Measurements from ENCODE around the gene HEXIM2.

HEXIM2 gene, protein sequence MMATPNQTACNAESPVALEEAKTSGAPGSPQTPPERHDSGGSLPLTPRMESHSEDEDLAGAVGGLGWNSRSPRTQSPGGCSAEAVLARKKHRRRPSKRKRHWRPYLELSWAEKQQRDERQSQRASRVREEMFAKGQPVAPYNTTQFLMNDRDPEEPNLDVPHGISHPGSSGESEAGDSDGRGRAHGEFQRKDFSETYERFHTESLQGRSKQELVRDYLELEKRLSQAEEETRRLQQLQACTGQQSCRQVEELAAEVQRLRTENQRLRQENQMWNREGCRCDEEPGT

DNA sequence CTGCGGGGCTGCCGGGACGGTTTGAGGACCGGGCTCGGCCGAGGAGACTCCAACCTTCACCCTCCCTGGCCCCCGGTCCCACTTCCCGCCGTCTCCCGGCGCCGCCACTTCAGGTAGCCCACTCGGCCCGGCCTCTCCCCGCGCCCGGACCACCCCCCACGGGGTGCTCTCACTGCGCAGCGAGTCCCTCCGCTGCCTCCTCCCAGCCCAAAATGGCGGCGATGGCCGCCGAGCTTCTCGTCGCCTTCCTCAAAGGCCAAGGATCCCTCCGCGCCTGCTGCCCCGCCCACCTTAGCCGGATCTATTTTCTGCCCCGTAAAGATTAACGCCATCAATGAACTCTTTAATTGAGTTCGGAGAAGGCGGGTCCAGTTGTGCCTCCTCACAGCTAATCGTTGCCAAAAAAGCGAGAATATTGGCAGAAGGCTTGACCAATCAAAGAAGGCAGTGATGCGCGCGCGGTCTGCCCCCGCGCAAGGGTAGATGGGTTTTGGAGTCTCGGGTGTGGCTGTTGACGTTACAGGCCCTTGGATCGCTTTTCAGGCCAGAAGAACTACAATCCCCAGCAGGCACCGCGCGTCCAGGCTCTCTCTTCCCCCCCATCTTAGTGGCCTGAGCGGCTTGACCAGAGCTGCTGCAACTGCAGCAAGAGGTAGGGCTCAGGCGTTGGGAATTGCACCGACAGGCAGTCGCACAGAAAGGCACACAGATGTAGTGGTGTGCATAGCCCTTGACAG, at the start of gene HEXIM2:
HEXIM2 (plus strand) TSS at position 588 of the 737 bp plus-strand sequence. CDS start 919 bp downstream, outside the sequence.
- in situ Hi-C loops (cut with MboI; ENCODE audit: low sequenced_read_pairs), result no loop called here
- Histone ChIP-seq H3K4me3 (peak within 1 kb of the TSS; percentile 99), H3K27me3 (ENCODE audit: low read depth) (no peaks in the 10 kb centered on the region), H3K4me1 (peaks cover 26% of the 10 kb centered on the region), H3K36me3 (replicated peaks) (peaks cover 14% of the 10 kb centered on the region), H3K9me3 (no peaks in the 10 kb centered on the region)
- DNase-seq (ENCODE audit: low spot score in 2 of 2), result peak; percentile 98

DNA sequence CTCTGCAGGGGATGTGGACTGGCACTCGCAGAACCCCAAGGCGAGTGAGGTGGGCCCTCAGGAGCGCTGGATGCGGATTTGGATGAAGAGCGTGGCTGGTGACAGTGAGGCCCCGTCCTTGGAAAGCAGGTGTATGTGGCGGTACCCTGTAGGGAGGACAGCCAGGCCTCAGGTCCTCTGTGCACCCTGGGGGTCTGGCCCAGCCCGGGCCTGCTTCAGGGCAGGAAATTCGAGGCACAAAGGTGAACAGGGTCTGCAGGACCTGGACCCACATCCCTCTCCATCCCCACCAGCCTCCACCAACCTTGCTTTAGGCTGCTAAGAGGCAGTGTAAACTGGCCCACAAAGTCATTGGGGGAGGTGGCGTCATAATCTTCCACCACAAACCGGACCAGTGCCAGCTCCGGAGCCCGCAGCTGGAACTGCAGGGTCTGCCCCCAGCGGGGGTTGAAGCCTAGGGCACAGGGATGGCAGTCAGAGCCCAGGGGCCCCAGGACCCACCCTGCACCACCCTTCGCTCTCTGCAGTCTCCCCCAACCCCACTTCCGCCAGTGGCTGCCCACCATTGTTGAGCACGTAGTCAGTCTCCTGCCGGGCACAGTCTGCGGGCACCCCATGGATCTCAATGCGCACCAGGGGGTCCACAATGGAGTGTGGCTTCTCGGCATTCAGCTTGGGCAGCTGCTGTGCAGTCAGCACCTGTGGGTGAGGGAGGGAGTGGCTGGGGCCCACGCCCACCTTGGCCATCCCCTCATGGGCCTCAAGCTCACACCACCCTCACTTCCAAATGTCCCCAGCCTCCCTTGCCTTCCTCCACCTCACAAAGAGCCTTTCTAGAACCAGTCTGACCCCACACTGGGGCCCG, 48.9 kb upstream of the HEXIM2 start:
- peaks cover 12% of the 10 kb centered on the region for H3K36me3 ChIP-seq (replicated peaks)
- DNase-seq (ENCODE audit: low spot score in 2 of 2), result no peak
- no peaks in the 10 kb centered on the region for H3K4me1 ChIP-seq
- no peaks in the 10 kb centered on the region for H3K27me3 ChIP-seq (ENCODE audit: low read depth)
- in situ Hi-C loops (cut with MboI; ENCODE audit: low sequenced_read_pairs), result no loop called here
- no peaks in the 10 kb centered on the region for H3K9me3 ChIP-seq
- no peak overlapping the region for H3K4me3 ChIP-seq

DNA sequence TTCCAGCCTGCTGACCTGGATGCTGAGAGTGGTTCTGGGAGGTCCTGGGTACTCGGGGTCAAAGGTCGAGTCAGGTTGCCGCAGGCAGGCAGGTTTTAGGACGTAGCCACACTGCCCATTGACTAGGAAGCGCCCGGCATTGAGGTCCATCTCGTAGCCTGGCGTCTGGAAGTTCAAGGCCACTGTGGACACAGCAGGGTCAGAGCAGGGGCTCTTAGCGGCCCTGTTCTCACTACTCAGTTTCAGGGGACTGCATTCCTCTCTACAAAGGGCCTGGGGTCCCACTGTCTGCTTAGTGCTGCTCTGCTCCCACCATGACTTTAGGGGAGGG, 48.3 kb upstream of the HEXIM2 start:
- Histone ChIP-seq H3K9me3 (no peaks in the 10 kb centered on the region), H3K36me3 (replicated peaks) (peaks cover 6% of the 10 kb centered on the region), H3K4me1 (no peaks in the 10 kb centered on the region), H3K27me3 (ENCODE audit: low read depth) (no peaks in the 10 kb centered on the region), H3K4me3 (no peak overlapping the region)
- in situ Hi-C loops (cut with MboI; ENCODE audit: low sequenced_read_pairs), result no loop called here
- DNase-seq (ENCODE audit: low spot score in 2 of 2), result no peak

- Histone ChIP-seq H3K9me3 (no peaks in the 10 kb centered on the region), H3K4me3 (no peak overlapping the region), H3K36me3 (replicated peaks) (no peaks in the 10 kb centered on the region; the same call in 1 of the 2 replicates), H3K27me3 (ENCODE audit: low read depth) (no peaks in the 10 kb centered on the region), H3K4me1 (no peaks in the 10 kb centered on the region)
- in situ Hi-C loops (cut with MboI; ENCODE audit: low sequenced_read_pairs), result no loop called here
- no peak for DNase-seq (ENCODE audit: low spot score in 2 of 2)
These were observed 47.4 kb upstream of the HEXIM2 start for GRCh38 chr17:45114117-45114932.

- Histone ChIP-seq H3K4me1 (no peaks in the 10 kb centered on the region), H3K36me3 (replicated peaks) (no peaks in the 10 kb centered on the region; the same call in 1 of the 2 replicates), H3K4me3 (no peak overlapping the region), H3K27me3 (ENCODE audit: low read depth) (no peaks in the 10 kb centered on the region), H3K9me3 (no peaks in the 10 kb centered on the region)
- in situ Hi-C loops (cut with MboI; ENCODE audit: low sequenced_read_pairs), result no loop called here
- no peak for DNase-seq (ENCODE audit: low spot score in 2 of 2)
These were observed 46.6 kb upstream of the HEXIM2 start for GRCh38 chr17:45115015-45115625.

- Histone ChIP-seq H3K9me3 (no peaks in the 10 kb centered on the region), H3K27me3 (ENCODE audit: low read depth) (no peaks in the 10 kb centered on the region), H3K4me1 (no peaks in the 10 kb centered on the region), H3K36me3 (replicated peaks) (no peaks in the 10 kb centered on the region; the same call in 1 of the 2 replicates), H3K4me3 (no peak overlapping the region)
- DNase-seq (ENCODE audit: low spot score in 2 of 2), result no peak
- in situ Hi-C loops (cut with MboI; ENCODE audit: low sequenced_read_pairs), result no loop called here
These were observed 45.8 kb upstream of the HEXIM2 start for GRCh38 chr17:45115871-45116270.

DNA sequence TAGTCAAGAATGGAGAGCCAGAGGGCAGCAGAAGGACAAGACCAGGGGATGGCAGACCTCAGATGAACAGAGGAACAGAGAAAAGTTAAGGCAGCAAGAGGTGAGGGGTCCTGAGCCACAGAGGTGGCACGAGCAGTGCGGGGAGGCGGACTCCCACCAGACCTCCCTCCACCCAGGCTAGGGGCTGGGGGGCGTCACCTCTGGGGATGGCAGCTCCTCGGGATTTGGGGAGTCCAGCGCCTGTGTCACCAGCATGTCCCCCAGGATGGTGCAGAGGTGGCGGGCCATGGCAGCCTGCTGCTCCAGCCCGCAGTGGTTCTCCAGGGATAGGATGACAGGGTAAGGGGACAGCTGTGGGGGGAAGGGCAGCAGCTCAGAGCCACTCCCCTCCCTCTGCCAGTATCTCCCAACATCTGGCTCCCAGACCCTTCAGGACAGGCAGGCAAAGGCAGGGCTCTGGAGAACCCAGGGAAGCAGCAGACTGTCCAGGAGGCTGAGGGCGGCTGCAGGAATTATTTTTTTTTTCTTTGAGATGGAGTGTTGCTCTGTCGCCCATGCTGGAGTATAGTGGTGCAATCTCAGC, 45.1 kb upstream of the HEXIM2 start:
- no peaks in the 10 kb centered on the region for H3K9me3 ChIP-seq
- H3K4me1 ChIP-seq, result no peaks in the 10 kb centered on the region
- no peak overlapping the region for H3K4me3 ChIP-seq
- H3K27me3 ChIP-seq (ENCODE audit: low read depth), result no peaks in the 10 kb centered on the region
- in situ Hi-C loops (cut with MboI; ENCODE audit: low sequenced_read_pairs), result no loop called here
- H3K36me3 ChIP-seq (replicated peaks), result no peaks in the 10 kb centered on the region; the same call in 1 of the 2 replicates
- no peak for DNase-seq (ENCODE audit: low spot score in 2 of 2)

DNA sequence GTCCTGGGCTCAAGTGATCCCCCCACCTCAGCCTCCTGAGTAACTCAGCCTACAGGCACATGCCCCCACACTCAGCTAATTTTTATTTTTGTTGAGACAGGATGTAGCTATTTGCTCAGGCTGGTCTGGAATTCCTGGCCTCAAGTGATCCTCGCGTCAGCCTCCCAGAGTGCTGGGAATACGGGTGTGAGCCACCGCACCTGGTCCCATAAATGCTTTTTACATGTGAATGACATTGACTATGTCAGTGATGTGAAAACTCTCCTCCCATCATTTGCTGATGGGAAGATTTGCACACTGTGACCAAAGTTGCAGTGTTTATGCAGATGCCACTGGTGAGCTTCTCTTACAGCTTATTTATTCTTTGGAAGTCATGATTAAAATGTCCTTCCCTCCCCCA, 44.3 kb upstream of the HEXIM2 start:
- no peaks in the 10 kb centered on the region; the same call in 1 of the 2 replicates for H3K36me3 ChIP-seq (replicated peaks)
- no peaks in the 10 kb centered on the region for H3K27me3 ChIP-seq (ENCODE audit: low read depth)
- in situ Hi-C loops (cut with MboI; ENCODE audit: low sequenced_read_pairs), result no loop called here

GRCh38 chr17:45117848-45118646, 43.6 kb upstream of the HEXIM2 start:
- Histone ChIP-seq H3K4me1 (no peaks in the 10 kb centered on the region), H3K36me3 (replicated peaks) (no peaks in the 10 kb centered on the region), H3K27me3 (ENCODE audit: low read depth) (no peaks in the 10 kb centered on the region), H3K4me3 (no peak overlapping the region), H3K9me3 (no peaks in the 10 kb centered on the region)
- in situ Hi-C loops (cut with MboI; ENCODE audit: low sequenced_read_pairs), result no loop called here
- DNase-seq (ENCODE audit: low spot score in 2 of 2), result no peak

More for the DNA sequence above, 44.3 kb upstream of the HEXIM2 start:
- H3K4me1 ChIP-seq, result no peaks in the 10 kb centered on the region
- DNase-seq (ENCODE audit: low spot score in 2 of 2), result no peak
- no peaks in the 10 kb centered on the region for H3K9me3 ChIP-seq
- no peak overlapping the region for H3K4me3 ChIP-seq

DNA sequence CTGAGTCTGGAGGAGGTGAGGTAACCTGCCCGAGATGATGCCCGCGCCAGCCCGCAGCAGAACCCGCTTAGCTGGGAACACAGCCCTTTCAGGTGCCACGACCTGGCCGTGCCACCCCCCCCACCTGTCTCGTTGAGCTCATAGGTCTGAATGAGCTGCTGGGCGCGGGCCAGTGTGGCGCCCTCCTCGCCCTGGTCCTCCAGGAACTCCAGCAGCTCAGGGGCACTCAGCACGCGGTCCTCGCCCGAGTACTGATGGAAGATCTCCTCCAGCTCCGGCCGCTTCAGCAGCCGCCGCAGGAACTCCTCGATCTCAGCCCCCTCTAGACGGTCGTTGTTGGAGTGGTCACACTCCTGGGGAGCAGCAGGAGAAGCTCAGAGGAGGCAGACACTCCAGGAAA, 43.0 kb upstream of the HEXIM2 start:
- Histone ChIP-seq H3K4me1 (no peaks in the 10 kb centered on the region), H3K36me3 (replicated peaks) (no peaks in the 10 kb centered on the region), H3K9me3 (no peaks in the 10 kb centered on the region), H3K27me3 (ENCODE audit: low read depth) (no peaks in the 10 kb centered on the region), H3K4me3 (no peak overlapping the region)
- no peak for DNase-seq (ENCODE audit: low spot score in 2 of 2)
- in situ Hi-C loops (cut with MboI; ENCODE audit: low sequenced_read_pairs), result no loop called here

DNA sequence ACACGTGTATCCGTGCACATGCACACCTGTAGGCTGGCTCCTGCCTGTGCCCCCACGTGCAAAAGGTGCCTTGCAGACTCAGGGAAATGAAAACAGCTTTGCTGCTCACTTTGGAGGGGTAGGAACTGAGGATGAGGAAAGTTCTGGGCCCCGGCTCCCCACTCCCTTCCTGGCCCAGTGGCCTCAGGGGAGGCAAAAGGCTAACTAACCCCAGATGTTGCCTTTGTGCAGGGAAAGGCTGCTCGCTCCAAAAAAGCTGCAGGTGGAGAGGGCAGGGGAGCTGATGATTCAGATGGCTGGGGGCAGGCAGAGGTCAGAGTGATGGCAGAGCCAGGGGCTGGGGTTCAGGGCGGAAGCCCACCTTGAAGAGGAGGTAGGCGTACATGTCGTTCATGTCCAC, 41.7 kb upstream of the HEXIM2 start:
- DNase-seq (ENCODE audit: low spot score in 2 of 2), result no peak

DNA sequence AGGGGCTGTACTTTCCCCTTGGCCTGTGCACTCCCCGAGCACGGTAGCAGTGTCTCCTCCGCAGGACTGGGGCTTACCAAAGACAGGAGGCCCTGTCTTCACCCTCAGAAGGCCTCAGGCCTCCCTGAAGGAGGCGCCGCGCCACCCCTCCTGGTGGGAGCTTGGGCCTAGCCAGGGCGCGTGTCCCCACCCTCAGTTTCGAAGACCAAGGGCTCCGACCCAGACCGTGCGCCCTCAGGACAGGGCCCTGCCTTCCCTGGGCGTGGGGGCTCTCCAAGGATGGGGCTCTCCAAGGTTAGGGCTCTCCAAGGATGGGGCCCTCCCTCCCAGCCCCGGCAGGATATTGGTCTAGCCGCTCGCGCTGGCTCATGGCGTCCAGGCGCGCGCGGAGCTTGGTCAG, 41.1 kb upstream of the HEXIM2 start:
- no peak overlapping the region for H3K4me3 ChIP-seq
- no peak for DNase-seq (ENCODE audit: low spot score in 2 of 2)
- in situ Hi-C loops (cut with MboI; ENCODE audit: low sequenced_read_pairs), result loop anchor here (10.0 kb wide), 1 partner anchor 46 kb away; no protein-coding TSS in a partner anchor
- no peaks in the 10 kb centered on the region for H3K36me3 ChIP-seq (replicated peaks)
- no peaks in the 10 kb centered on the region for H3K9me3 ChIP-seq
- H3K4me1 ChIP-seq, result no peaks in the 10 kb centered on the region
- no peaks in the 10 kb centered on the region for H3K27me3 ChIP-seq (ENCODE audit: low read depth)

More for the DNA sequence above, 41.7 kb upstream of the HEXIM2 start:
- in situ Hi-C loops (cut with MboI; ENCODE audit: low sequenced_read_pairs), result loop anchor here (10.0 kb wide), 1 partner anchor 45 kb away; no protein-coding TSS in a partner anchor
- Histone ChIP-seq H3K9me3 (no peaks in the 10 kb centered on the region), H3K4me1 (no peaks in the 10 kb centered on the region), H3K27me3 (ENCODE audit: low read depth) (no peaks in the 10 kb centered on the region), H3K4me3 (no peak overlapping the region), H3K36me3 (replicated peaks) (no peaks in the 10 kb centered on the region)

Data from HAP-1 (cell line).